ENCODE measurements around the gene STX8. TPM values are rescaled to one million over a fixed set of nuclear protein-coding genes. Genes with fewer than 3 reads are reported as not detected.

The STX8 gene
- total and polyA plus RNA-seq, 12 donors, result 53.3 to 80.1 (median 63.9) TPM

DNA sequence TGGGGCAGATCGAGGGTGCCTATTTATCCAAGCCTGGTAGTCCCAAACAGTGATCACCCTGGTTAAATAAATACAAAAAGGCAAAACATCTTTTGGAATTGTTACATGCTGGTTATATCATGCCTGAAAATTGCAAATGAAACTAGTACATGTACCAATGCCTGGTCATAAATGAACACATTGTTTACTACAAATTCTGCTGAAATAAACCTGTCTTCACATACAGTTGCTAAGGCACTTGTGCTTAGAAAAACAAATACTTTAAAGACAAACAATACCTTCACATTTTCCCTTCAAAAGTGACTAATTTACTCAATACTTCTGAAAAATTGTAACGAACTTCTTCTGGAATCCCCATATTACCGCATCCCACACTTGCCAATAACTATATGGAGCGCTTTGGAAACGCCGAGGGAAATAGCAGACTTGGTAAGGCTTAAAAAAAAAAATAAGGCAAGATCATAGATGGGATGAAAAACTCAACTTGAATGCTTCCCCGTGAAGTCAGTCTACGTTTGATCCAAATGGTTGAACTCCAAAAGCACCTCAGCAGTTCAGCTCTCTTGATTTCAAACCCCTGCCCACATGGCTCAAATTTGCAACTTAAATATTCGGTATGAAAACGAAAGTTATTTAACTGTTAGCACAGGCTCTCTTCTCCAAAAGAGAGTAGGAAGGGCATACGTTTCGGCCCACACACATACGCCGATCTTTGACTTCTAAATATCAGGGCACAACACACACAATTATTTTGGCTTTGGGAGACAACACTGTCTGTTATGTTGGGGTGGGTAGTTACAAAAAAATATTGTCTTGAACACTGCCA, 289.8 kb downstream of the STX8 start:
- WGBS, 2 donors, result 92 to 96% methylated on average over 14 of the region's 14 CpGs
- intact Hi-C loops (cut with DNase I), result loop anchor here in 4 of 10 donors (5.0 to 10.0 kb wide), 5 partner anchors 39 to 291 kb away; no protein-coding TSS in a partner anchor
- TF ChIP-seq, protein P1, sequence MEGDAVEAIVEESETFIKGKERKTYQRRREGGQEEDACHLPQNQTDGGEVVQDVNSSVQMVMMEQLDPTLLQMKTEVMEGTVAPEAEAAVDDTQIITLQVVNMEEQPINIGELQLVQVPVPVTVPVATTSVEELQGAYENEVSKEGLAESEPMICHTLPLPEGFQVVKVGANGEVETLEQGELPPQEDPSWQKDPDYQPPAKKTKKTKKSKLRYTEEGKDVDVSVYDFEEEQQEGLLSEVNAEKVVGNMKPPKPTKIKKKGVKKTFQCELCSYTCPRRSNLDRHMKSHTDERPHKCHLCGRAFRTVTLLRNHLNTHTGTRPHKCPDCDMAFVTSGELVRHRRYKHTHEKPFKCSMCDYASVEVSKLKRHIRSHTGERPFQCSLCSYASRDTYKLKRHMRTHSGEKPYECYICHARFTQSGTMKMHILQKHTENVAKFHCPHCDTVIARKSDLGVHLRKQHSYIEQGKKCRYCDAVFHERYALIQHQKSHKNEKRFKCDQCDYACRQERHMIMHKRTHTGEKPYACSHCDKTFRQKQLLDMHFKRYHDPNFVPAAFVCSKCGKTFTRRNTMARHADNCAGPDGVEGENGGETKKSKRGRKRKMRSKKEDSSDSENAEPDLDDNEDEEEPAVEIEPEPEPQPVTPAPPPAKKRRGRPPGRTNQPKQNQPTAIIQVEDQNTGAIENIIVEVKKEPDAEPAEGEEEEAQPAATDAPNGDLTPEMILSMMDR (IDR thresholded peaks at IDR 0.05), result no peak
- no peak for DNase-seq
- no peak for ATAC-seq
- H3K27me3 ChIP-seq, result no peaks in the 10 kb centered on the region
- no peaks in the 10 kb centered on the region for H3K36me3 ChIP-seq
- no peak overlapping the region for H3K4me3 ChIP-seq
- H3K9me3 ChIP-seq, result no peaks in the 10 kb centered on the region
- peak overlapping the region in 2 of 10 donors; percentile 39 to 60 for H3K27ac ChIP-seq
- peaks cover 0 to 27% (median 9%) of the 10 kb centered on the region in 9 donors for H3K4me1 ChIP-seq

- Histone ChIP-seq H3K4me1 (peaks cover 0 to 27% (median 9%) of the 10 kb centered on the region in 9 donors), H3K27me3 (no peaks in the 10 kb centered on the region), H3K27ac (peak overlapping the region in 4 of 10 donors; percentile 25 to 69 (median 50)), H3K9me3 (no peaks in the 10 kb centered on the region), H3K4me3 (no peak overlapping the region), H3K36me3 (no peaks in the 10 kb centered on the region)
- peak; percentile 23 to 92 (median 77) for ATAC-seq
- 50 to 53% methylated on average over 4 of the region's 4 CpGs for WGBS, 2 donors
- TF ChIP-seq, protein P1 (IDR thresholded peaks at IDR 0.05), result no peak
- DNase-seq, result peak in 1 of 2 donors; percentile 62
- intact Hi-C loops (cut with DNase I), result loop anchor here in 4 of 10 donors (5.0 to 10.0 kb wide), 5 partner anchors 38 to 290 kb away; no protein-coding TSS in a partner anchor
Observed at GRCh38 chr17:9284884-9285283, 290.7 kb downstream of the STX8 start.

DNA sequence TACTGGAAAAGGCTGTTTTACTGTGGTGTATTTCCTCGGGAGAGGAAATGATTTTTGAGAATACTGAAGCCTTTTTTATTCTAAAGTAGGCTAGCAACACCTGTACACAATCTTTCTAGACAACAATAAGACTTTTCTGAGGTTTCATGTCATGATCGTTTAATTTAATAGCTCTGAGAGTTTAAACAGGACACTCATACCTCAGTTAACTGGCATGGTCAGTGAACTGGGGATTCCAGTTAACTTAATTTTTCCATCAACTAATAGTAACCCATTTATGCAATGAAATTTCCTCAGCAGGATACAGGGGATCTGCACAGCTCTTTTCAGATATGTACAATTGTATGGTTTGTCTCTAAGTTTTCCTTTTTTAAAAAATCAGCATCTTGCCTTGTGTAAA, 291.7 kb downstream of the STX8 start:
- Histone ChIP-seq H3K36me3 (no peaks in the 10 kb centered on the region), H3K4me1 (peaks cover 0 to 27% (median 7%) of the 10 kb centered on the region in 9 donors), H3K27me3 (no peaks in the 10 kb centered on the region), H3K27ac (peak overlapping the region in 1 of 10 donors; percentile 60), H3K4me3 (no peak overlapping the region), H3K9me3 (no peaks in the 10 kb centered on the region)
- DNase-seq (no peak), ATAC-seq (no peak)
- intact Hi-C loops (cut with DNase I), result loop anchor here in 2 of 10 donors (10.0 kb wide), 2 partner anchors 241 to 289 kb away; no protein-coding TSS in a partner anchor
- 81 to 82% methylated on average over 2 of the region's 2 CpGs for WGBS, 2 donors
- TF ChIP-seq, protein P1 (IDR thresholded peaks at IDR 0.05), result no peak

- no peak overlapping the region for H3K27ac ChIP-seq
- intact Hi-C loops (cut with DNase I), result loop anchor here in 3 of 10 donors (10.0 kb wide), 3 partner anchors 55 to 285 kb away; no protein-coding TSS in a partner anchor
- peaks cover 0 to 11% (median 4%) of the 10 kb centered on the region in 9 donors for H3K4me1 ChIP-seq
- no peak overlapping the region for H3K4me3 ChIP-seq
- H3K27me3 ChIP-seq, result no peaks in the 10 kb centered on the region
- DNase-seq (no peak), ATAC-seq (no peak)
- H3K9me3 ChIP-seq, result no peaks in the 10 kb centered on the region
- no peaks in the 10 kb centered on the region for H3K36me3 ChIP-seq
- TF ChIP-seq, protein P1 (IDR thresholded peaks at IDR 0.05), result no peak
- WGBS, 2 donors, result 95 to 97% methylated on average over 8 of the region's 8 CpGs
Observed at GRCh38 chr17:9279893-9280292, 295.7 kb downstream of the STX8 start.
